ENCODE data around the gene PRPF6.

- TF ChIP-seq, protein P1, sequence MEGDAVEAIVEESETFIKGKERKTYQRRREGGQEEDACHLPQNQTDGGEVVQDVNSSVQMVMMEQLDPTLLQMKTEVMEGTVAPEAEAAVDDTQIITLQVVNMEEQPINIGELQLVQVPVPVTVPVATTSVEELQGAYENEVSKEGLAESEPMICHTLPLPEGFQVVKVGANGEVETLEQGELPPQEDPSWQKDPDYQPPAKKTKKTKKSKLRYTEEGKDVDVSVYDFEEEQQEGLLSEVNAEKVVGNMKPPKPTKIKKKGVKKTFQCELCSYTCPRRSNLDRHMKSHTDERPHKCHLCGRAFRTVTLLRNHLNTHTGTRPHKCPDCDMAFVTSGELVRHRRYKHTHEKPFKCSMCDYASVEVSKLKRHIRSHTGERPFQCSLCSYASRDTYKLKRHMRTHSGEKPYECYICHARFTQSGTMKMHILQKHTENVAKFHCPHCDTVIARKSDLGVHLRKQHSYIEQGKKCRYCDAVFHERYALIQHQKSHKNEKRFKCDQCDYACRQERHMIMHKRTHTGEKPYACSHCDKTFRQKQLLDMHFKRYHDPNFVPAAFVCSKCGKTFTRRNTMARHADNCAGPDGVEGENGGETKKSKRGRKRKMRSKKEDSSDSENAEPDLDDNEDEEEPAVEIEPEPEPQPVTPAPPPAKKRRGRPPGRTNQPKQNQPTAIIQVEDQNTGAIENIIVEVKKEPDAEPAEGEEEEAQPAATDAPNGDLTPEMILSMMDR (IDR thresholded peaks at IDR 0.05), result no peak
- TF ChIP-seq POLR2AphosphoS5 (IDR thresholded peaks at IDR 0.05; ENCODE audit: low read depth, low read length), result no peak
- TF ChIP-seq, protein P2, sequence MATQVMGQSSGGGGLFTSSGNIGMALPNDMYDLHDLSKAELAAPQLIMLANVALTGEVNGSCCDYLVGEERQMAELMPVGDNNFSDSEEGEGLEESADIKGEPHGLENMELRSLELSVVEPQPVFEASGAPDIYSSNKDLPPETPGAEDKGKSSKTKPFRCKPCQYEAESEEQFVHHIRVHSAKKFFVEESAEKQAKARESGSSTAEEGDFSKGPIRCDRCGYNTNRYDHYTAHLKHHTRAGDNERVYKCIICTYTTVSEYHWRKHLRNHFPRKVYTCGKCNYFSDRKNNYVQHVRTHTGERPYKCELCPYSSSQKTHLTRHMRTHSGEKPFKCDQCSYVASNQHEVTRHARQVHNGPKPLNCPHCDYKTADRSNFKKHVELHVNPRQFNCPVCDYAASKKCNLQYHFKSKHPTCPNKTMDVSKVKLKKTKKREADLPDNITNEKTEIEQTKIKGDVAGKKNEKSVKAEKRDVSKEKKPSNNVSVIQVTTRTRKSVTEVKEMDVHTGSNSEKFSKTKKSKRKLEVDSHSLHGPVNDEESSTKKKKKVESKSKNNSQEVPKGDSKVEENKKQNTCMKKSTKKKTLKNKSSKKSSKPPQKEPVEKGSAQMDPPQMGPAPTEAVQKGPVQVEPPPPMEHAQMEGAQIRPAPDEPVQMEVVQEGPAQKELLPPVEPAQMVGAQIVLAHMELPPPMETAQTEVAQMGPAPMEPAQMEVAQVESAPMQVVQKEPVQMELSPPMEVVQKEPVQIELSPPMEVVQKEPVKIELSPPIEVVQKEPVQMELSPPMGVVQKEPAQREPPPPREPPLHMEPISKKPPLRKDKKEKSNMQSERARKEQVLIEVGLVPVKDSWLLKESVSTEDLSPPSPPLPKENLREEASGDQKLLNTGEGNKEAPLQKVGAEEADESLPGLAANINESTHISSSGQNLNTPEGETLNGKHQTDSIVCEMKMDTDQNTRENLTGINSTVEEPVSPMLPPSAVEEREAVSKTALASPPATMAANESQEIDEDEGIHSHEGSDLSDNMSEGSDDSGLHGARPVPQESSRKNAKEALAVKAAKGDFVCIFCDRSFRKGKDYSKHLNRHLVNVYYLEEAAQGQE (IDR thresholded peaks at IDR 0.05; ENCODE audit: insufficient read depth in 1 of 2, low read depth in 2 of 2, low read length in 1 of 2), result no peak
- TF ChIP-seq SIN3A (IDR thresholded peaks at IDR 0.05; ENCODE audit: borderline replicate concordance, insufficient read depth, low read depth, low read length), result peak; percentile 70; the same call in 1 of the 2 replicates
- no peak for TF ChIP-seq TCF7L2 (IDR thresholded peaks at IDR 0.05; ENCODE audit: low read depth, low read length)
Measured at GRCh38 chr20:63969838-63970713, 10.9 kb upstream of the PRPF6 start, which contains the start of gene ZNF512B.
